ENCODE results near the gene BRD3.

BRD3 gene

DNA sequence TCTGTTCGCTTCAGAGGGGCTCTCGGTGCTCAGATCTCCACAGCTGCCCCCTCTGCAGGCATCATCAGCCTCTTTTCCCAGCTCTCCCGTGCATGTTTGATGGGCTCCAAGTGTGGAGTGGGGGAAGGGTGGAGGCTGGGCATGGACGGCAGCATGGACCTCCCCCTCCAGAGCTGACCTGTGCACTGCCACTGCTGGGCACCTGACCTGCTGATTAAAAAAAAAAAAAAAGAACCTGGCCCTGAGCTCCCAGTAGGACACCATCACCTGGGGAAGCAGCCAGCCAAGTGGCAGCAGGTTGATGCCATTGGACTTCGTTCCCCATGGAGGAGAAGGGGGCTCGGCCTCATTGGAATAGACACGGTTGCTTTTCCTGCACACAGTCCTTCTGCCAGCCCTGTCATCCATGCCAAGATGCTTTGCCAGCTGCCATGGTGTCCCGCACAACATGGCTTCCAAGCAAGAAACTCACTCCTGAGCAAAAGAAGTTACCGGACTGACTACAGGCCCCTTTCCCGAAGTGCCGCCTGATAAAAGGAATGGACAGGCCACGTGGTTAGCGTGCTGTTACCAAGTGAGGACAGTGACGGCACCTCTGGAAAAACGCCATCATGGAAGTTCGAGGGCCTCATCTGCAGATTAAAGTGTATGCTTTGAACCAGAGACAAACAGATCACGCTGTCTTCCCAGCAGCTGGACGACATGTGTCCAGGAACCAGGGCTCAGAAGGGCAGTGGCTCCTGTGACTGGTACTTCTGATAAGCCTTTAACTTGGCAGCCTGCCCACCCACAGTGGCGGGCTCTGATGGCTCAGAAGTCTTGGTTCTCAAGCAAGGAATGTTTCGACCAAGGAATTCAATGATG, 57.3 kb downstream of the BRD3 start:
- DNase-seq = no peak

DNA sequence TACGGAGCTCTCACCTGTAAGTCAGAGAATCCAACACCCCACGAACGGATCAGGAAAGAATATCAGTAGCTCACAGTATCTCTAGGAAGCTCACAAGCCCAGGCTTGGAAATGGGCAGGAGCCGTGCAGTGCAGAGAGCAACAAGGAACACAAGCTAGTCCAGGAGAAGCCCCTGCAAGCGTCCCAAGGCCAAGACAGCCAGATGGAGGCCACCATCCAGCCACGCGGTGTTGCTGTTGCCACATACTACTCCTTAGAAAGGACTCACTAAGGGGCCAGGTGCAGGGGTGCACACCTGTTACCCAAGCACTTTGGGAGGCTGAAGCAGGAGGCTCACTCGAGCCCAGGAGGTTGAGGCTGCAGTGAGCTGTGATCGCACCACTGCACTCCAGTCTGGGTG, 60.3 kb downstream of the BRD3 start:
- no peak for DNase-seq

DNA sequence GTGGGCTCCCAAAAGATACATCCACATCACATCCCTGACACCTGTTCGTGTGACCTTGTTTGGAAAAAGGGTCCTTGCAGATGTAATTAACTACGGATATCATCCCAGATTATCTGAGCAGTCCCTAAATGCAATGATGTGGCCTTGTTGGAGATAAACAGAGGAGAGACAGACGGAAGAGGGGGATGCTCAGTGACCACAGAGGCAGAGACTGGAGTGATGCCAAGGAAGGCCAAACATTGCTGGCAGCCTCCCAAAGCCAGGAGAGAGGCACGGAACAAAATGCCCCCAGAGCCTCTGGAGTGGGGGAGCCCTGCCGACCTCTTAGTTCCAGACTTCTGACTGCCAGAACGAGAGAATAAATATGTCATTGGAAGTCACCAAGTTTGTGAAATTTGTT, 60.7 kb downstream of the BRD3 start:
- no peak for DNase-seq

DNA sequence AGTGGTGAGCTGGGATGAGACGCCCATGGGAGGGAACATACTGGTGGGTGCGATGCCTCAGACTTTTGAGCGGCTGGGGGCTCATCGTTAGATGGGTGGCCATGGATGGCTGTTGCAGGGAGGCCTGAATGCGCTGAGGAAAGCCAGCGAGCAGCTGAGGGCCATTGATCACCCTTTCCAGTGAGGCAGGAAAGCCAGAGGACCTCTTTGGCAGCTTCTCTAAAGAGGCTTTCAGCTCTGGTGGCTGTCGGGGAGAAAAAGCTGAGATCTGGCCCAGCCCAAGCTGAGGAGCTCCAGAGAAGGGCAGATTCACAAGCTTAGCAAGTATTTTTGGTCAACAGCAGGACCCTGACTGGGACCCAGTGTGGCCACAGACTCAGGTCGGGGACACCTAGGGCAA, 62.4 kb downstream of the BRD3 start:
- DNase-seq = no peak

DNA sequence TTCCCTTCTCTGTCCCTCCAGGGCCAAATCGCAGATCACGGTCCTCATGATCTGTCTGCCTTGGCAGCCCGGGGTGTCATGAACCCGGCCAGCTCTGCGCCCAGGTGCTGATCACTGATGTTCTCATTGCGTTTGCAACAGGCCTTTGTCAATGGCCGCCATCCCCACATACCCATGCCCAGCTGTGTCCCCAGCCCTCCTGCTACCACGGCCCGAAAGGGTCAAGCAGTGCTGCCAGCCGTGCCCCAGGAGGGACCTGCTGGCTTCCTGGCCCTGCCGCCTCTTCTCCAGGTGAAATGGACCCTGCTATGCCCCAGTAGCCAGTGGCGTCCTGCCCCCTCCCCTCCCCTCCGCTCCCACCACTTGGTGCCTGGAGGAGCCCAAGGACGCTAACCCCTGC, 62.9 kb downstream of the BRD3 start:
- DNase-seq = no peak

DNA sequence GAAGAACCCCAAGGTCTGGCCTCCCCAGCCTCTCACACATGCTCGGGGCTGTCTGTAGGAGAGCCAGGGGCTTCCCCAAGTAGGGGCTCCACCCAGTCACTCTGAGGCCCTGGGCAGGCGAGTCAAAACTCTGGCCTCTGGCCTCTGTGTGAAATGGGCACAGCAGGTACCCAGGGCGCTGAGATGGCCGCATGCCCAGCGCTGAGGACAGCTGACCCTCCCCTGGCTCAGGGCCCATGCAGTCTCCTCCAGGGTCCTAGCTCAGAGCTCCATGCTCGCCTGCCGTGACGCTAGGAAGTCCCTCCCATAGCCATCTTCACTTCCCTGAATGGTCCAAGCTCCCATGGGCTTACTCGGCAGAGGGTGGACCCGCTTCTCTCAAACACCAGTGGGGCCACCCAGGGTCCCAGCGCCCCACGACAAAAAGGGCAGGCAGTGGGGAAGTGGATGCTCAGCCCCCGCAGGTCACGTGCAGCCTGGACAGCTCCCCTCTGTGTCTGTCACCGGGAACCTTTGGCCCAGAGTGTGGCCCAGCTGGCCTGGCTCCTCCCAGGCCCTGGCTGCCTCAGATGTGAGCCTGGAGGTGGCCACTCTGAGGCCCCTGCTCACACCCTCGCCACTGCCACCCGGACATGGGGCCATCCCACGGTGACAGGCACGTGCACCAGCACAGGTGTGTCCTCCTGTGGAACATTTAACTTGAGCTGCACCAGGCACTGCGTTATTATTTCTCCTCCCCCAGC, 63.5 kb downstream of the BRD3 start:
- no peak for DNase-seq

DNA sequence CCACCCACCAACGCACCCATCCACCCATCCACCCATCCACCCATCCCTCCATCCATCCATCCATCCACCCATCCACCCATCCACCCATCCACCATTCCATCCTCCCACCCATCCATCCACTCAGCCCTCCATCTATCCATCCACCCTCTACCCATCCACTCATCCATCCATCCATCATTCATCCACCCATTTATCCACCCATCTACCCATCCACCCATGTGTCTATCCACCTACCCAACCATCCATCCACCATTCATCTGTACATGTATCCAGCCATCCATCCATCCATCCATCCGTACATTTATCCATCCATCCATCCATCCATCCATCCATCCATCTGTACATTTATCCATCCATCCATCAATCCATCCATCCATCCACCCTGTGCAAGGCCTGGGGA, 64.6 kb downstream of the BRD3 start:
- DNase-seq = no peak

DNA sequence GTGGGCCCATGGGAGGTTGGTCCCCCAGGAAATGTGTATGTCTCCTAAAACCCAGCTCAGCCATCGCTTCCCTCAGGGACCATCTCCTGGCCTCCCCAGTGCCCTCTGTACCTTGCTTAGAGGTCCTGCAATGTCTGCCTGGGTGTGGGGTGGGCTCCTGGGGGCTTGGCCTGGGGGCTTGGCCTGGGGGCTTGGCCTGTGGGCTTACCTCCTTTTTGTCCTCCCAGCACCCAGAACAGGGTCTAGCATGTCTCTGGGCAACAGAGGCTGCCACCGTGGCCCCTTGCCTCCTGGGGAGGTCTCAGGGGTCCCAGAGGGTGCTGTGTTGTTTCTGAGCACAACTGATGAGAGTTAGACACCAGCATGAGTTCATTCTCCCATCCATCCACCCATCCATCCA, 65.0 kb downstream of the BRD3 start:
- DNase-seq = no peak

DNA sequence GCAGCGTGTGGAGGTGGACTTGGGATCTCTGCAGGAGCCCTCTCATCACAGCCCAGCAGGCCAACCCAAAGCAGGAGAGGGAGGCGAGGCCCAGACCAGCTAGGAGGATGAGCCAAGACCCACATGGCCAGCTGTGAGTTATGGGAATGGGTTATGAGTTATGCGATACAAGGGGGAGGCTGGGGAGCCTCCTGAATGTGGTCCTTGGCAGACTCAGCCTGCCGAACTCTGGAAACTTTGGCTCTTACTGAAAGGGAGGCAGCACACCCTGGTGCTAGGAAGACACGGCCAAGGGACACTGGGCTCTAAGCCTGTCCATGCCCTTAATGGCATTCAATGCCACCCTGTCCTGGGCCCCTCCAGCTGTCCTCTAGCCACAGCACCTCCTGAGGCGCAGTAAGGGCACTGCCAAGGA, 68.0 kb downstream of the BRD3 start:
- no peak for DNase-seq

DNA sequence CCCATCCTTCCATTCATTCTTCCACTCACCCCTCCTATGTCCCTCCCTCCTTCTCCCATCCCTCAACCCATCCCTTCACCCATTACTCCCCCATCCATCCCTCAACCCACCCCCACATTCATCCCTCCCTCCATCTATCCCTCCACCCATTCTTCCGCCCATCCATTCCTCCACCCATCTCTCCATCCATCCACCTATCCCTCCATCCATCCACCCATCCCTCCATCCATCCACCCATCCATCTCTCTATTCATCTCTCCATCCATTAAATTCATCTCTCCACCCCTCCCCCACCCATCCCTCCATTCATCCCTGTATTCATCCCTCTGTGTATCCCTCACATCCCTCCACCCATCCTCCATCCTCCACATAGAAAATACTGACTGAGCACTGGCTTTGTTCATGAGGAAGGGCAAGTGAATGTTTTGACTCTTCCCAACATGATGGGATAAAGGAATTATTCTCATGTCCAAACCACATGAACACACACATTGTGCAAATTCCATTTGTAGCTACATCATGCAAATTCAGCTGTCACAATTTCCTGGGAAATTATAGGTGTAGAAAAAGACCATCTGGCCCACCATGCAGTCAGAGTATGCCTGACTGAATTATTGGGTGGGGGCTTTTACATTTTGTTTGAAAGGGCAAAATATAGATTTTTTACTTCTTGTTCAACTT, 68.8 kb downstream of the BRD3 start:
- DNase-seq = no peak

DNA sequence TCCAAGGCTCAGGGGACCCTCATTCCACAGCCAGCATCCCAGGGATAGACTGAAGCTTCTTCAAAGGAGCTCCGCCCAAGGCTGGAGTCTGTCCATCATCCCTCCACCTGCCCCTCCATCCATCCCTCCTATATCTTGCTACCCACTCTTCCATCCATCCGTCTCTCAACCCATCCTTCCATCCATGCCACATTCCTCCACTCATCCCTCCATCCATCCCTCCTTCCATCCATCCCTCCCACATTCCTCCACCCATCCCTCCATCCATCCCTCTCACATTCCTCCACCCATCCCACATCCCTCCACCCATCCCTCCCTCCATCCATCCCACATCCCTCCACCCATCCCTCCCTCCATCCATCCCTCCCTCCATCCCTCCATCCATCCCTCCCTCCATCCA, 70.2 kb downstream of the BRD3 start:
- DNase-seq = no peak

DNA sequence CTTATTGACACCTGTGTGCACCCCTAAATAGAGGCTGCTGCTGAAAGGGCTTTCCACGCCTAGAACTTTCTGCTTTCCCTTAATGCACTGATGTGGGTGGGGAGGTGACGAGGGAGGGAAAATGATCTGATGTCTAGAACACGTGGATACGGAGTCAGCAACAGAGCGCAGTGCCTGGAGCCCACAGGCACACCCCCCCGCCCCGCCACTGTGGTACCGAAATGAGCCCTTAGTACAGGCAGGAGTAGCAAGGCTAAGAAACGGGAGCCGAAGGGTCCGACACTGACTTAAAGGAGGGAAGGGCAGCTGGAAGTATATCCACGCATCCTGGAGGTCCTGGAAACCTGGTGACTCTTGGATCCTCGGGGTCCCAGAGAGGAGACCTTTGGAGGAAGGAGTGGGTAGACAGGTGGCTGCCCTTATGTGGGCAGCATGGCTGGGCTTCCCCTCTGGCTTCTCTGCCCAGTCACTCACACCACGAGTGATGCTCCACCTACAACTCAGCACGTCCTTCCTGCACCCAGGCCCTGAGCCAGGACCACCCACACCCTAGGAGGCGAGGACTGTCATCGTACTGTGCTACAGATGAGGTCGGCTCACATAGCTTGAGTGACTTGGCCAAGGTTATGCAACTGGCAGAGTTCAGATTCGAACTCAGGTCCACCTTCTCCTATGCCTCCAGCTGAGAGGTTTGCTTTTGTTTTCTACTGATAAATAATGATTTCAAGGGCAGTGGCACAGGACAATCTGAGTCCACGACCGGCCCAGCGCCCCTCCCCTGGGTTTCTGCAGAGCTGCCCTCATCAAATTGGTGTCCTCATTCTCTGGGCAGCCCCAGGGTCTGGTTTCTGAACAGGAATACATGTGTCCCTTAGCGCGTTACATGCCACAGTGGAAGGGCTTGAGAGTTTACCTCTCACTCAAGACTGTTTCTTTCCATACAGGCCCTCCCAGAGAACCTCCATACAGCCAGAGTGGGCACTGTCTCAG, 71.0 kb downstream of the BRD3 start:
- DNase-seq = no peak

DNA sequence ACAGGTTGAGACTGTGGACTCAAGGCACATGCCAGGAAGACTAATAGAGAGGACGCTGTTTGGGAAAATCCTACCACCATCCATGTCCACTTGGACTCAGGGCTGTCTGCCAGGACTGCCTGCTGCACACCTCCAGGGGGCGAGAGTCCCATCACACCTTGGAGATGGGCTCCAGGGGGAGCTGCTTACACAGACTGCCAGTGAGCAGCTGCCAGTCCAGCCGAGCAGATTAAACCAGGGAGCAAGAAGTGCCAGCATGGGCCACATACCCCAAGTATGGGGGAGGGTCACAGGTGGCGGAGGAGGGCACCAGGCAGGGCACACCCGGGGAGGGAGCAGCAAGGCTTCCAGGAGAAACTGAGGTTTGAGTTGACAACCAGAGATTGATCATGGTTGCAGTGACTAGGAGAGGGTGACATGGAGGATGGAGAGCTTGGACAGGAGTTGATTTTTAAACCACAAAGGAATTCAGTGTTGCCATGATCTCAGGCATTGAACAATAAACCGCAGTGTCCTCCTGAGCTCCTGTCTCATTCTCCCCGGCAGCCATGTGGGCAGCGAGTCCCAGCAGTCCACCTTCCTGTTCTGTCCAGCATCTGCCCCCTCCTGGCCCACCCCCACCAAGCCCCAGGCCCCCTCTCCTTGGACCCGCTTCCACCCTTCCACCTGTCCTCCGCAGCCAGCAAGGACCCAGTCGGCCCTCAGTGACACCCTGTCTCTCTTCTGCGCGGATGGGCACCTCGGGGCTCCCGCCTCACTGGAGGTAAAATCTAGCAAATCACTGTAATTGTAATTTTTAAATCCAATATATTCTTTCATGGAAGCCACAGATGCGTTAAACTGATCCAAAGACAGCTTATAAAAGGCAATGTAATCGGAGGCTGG, 72.6 kb downstream of the BRD3 start:
- DNase-seq = no peak

DNA sequence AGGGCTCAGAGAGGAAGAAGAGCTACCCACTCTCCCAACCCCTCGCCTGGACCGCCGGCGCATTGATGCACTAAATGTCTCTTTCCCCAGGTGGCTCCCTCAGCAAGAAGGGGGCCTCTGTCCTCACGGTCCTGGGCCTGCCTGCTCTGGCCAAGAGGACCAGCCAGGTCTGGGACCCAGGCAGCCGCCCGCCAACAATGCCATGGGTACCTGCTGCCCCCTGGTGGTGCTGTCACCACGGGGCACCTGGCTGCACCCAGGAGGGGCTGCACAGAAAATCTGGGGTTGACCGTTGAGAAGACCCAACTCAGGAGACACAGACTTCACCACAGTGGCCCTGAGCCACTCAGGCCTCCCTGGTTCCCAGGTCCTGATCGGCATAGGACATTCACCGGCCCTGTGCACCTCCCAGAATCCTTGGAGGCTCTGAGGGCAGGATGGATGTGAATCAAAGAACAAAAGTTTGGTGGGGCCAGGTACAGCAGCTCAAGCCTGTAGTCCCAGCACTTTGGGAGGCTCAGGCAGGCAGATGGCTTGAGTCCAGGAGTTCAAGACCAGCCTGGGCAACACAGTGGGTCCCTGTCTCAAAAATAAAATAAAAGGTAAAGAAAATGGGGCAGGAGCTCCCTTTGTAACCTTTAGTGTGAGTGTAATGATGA, 73.3 kb downstream of the BRD3 start:
- DNase-seq = peak; percentile 60 to 82

DNA sequence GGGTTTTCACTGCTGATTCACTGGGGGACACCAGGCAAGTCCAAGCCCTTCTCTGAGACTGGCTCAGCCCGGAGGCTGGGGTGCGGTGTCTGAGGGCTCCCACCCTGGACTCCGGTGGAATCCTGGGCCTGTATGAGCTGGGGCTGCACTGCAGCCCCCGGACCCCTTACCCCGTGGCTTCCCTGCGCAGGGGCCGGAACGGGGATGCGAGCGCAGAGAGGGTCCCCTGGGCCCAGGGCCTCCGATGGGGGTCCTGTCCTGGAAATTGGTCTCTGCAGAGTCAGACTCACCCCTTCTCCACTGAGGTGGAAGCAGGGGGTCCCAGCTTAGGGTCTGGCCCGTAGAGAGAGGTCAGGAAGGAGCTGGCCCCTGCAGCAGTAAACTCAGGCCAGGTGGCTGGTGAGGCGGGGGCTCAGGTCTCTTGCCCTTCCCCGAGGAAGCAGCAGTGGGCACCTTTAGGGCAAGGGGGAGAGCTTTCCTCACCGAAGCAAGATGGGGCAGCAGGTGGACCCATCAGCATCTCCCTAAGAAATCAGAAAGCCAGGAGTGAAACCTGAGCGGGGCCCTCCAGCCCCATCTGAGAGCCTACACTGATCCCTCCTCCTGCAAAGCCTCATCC, 74.1 kb downstream of the BRD3 start:
- no peak for DNase-seq

DNA sequence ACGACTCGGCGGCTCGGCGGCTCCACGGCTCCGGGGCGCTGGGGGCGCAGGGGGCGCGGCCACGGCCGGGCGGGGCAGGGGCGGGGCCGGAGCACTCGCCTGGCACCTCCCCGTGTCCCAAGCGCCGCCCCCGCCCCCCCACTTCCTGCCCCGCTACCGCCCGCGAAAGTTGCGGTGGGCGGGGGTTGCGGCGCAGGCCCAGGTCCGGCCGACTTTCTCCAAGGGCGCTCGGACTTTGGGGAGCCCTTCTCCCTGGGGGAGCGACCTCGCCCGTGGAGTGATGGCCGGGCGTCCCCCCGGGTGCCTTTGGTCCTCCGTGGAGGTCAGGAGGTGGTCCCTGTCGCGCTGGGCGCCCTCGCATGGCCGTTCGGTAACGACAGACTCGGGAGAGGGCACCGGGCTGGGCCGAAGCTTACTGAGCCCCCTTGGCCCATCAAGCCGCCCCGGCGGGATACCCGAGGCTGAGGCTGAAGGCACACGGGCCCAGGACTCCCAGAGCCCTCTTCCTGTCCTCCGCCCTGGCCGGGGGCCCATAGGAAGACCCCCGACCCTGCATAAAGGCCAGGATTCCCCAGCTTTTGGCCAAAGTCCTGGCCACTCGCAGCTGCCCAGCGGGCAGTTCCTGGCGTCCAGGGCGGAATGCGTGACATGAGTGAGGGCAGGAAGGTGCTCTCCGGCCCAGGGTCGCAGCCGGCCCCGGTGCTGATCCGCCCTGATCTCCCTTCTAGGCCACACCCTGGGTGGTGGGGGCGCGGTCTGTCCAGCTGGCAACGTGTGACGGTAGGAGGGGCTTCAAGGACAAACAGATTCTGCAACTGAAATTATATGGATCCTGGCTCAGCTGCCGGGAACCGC, 74.8 kb downstream of the BRD3 start:
- peak; percentile 62 to 84 for DNase-seq

DNA sequence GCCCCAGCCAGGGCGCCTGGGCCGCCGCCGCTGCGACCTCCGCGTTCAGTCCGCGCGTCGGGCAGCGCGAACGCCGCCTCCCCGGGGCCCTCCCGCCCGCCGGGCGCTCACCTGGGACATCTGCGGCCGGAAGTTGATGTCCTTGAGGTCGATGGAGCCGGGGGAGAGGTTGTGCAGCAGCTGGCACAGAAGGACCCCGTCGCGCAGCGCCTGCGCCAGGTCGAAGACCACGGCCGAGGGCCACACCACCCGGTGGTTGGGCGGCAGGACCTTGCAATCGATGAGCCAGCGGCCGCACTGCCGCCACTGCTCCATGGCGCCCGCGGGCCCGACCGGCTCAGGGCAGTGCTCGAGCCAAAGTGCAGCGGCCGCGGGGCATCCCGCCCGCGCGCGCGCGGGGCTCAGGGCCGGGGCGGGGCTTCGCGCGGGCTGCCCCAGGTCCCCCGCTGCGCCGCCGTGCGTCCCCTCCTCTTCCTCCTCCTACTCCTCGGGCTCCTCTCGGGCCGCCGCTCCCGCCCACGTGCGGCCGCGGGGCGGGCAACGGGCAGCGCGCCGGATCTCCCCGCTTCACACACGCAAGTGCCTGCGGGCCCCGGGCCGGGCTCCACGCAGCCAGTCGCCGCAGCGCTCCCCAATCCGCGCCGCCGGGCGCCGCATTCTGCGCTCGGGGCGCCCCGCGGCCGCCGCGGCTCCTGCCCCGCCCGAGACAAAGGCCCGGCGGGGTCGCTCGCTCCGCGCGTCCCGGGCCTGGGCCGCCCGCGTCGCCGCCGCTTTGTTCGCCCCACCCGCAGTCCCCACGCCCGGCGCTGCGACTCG, 75.7 kb downstream of the BRD3 start, which contains the start of gene VAV2:
Gene VAV2, minus strand, starts transcription at position 361 of the 816 bp plus-strand sequence. Its CDS starts 46 bp downstream, at position 315.
- DNase-seq = peak; percentile 27 to 46

DNA sequence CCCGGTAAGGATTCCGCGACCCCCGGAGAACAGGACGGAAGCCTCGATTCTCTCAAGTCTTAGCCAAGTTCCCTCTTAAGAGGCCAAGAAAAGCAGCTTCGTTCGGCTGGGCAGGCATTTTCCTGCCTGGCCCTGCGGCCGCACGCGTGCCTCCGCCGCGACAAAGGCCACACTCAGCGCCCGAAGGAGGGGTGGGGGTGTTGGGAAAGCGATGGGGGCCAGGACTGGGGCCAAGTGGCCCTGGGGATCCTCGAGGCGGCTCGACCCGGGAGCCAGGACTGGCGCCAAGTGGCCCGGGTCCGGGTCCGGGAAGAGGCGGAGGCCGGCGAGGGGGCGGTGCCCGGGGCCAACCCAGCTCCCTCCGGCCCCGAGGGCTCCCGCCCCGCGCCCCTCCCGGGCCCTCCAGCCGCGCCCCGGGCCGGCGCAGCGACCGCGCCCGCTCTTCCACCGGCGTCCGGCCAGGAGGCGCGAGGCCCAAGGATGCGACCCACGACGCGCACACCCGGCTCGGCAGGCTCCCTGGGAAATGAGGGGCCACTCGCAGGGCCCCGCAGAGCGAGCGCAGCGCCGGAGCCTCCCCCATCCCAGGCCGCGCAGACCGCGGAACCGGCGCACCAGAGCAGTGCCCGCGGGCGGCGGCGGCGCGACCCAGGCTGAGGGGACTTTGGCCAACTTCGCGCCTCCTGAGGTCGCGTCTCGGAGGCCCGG, 76.5 kb downstream of the BRD3 start:
- no peak for DNase-seq
